NCI-H2196 treated with DMSO at 0.1 percent for 48 hours (cell line): ENCODE data around the gene WDR88.
"Not testable (repeated sequence)": the region's sequence is repeated elsewhere in the genome, so short reads cannot be mapped to it uniquely, and the experiment has no call there.

Source experiments
- DNase-seq: peaks from one replicate; lab custom pipeline; 2025; ENCODE audit not compliant: unreplicated experiment; lab: John Stamatoyannopoulos, UW

WDR88 gene

DNA sequence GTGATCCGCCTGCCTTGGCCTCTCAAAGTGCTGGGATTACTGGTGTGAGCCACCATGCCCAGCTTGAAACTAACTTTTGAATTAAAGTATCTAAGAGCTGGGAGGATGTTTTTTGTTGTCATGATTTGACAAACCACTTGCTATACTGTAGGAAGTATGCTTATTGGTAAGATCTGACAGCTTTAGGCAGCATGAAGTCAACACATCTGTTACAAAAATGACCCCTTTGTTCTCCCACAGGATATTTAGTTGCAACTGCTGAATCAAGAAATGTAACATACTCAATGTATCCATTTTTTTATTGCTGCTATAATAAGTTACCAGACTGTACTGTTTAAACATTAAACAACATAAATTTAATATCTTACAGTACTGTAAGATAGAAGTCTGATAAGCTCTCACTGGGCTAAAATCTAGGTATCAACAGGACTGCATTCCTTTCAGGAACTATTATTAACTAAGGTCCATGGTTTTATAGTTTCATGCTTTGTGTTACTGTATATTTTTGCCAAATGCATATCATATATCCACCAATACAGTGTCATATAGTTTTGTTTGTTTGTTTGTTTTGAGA is 39.4 kb downstream of the WDR88 start:
- DNase-seq = no peak

DNA sequence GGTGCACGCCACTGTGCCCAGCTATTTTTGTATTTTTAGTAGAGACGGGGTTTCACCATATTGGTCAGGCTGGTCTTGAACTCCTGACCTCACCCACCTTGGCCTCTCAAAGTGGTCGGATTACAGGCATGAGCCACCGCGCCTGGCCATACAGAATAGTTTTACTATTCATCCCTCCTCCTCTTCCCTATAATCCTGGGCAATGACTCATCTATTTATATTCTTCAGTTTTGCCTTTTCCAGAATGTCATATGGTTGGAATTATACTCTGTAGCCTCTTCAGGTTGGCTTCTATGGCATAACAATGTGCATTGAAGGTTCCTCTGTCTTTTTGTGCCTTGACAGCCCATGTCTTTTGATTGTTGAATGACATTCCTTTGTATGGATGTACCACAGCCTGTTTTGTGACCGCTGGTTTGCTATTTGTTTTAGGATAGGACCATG is 40.0 kb downstream of the WDR88 start:
- no peak for DNase-seq

DNA sequence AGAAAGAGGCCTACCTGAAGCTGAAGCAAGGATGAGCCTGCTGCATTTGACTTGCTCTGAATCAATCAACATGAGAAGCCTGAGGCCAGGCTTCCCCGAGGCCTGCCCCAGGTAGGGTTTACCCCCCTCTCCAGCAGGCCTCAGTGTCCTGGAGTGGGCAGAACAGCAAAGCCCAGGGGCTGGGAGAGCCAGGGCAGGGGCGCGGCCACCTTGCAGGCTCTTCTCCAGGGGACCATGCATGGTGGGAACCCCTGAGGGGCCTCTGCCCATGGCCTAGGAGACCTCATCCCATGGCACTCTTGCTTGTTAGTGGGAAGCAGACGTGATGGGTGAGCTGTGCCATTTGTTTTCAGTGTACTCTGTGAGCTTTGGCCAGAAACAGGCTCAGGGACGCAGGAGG is 42.3 kb downstream of the WDR88 start:
- no peak for DNase-seq

DNA sequence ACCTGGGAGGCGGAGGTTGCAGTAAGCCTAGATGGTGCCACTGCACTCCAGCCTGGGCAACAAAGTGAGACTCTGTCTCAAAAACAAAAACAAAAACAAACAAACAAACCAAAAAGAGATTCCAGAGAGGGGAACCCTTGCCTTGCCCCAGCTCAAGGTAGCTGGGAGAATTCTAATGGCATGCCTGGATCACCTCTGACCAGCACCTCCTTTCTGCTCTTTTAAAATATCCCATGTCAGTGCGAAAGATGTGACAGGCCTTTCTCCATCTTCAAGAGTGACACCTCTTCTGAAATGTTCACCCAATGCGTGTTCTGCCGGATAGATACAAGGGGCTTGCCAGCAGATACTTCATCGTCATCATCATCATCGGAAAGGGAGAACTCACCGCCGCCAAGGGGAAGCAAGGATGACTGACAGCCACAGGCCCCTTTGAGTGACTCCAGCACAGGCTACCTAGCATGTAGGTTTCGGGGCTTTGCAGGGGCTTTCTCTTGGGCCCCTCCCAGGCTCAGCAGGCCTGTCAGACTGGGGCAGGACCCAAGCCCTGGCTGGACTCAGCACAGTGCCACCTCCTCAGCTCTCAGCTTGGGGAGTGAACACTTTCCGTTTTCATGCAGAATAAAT is 43.4 kb downstream of the WDR88 start:
- no peak for DNase-seq

DNA sequence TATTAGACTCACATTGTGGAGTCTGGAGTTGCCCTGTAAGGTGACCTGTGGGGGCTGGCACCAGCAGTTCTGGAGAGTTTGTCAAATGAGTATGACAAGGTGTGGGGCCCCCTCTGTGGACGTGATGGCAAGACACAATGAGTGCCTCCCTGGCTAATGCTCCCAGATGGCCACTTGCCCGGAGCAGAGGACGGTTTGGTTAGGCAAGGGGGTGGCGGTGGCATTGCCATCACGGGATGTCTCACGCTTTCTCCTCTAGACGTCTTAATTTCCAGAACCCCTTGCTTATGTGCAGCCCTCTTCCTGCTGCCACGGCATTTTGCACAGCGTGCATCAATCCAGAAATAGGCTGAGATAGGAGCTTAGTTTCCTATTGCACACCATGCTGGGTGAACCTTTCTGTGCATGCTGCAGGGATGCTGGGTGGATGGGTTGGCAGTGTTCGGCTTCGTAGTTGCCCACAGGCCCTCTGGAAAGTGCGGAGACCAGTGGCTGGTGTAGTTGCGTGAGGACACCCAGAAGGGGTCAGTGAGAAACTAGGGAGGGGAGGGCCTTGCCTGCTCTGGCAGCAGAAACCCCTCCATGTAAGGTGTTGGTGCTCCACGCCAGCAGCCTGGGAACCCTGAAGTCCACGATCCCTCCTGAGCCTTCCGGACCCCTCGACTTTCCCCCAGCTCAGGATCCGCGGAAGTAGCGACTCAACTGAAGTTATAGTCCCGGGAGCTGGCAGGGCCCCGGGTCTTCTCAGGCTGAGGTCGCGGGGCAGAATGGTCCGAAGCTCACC is 44.2 kb downstream of the WDR88 start:
- no peak for DNase-seq

DNA sequence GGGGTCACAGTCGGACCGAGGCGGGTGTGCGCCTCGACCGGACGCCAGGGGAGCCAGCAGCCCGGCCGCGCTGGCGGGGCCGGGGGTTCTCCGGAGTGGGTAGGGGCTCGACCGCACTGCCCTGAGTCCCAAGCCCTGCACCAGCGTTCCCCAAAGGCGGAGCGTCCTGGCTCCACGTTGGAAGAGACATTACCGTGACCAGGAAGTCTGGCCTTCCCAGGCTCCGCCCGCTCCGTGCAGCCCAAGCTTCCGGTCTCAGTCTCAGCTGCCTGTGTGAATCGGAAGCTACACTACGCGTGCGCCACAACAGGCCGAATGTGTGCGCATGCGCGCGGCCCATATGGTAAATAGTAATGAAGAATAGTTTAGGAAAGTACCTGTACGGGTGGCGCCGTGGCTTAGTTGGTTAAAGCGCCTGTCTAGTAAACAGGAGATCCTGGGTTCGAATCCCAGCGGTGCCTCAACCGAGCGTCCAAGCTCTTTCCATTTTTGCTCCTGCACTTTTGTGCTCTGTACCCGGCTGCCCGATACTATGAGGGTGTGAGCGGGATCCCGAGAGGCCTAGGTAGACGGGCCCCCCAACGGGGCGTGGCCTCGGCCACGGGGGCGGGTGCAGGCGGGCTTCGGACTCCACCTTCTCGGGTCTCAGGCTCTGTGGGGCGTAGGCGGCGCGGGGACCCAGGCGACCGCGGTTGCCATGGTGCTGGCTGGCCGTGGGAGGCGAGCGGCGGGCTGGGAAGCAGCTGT is 44.9 kb downstream of the WDR88 start:
- peak; percentile 98 for DNase-seq

DNA sequence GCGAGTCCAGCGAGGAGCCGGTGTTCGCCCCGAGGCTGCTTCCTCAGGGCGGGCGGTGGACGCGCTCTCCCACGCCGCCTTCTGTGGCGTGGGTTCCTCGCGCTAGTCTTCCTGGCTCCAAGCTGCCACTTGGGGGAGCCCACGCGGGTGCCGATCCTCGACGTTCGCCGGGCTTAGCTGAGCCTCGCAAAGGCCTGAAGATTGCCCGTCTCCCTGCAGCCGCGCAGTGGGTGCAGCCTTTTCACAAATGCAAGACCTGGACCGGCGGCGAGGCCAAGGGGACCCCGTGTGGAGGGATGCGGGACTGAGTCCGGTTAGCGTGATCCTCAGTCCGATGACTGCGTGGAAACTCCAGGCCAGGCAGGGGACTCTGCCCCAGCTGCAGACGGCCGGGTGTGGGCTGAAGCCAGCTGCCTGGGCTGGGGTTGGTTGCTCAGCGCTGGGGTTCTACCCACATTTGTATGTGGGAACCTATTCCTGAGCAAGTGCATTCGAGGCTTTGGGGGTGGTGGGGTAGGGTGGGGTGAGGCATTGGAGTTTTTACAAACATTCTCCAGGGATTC is 45.6 kb downstream of the WDR88 start:
- DNase-seq = no peak

DNA sequence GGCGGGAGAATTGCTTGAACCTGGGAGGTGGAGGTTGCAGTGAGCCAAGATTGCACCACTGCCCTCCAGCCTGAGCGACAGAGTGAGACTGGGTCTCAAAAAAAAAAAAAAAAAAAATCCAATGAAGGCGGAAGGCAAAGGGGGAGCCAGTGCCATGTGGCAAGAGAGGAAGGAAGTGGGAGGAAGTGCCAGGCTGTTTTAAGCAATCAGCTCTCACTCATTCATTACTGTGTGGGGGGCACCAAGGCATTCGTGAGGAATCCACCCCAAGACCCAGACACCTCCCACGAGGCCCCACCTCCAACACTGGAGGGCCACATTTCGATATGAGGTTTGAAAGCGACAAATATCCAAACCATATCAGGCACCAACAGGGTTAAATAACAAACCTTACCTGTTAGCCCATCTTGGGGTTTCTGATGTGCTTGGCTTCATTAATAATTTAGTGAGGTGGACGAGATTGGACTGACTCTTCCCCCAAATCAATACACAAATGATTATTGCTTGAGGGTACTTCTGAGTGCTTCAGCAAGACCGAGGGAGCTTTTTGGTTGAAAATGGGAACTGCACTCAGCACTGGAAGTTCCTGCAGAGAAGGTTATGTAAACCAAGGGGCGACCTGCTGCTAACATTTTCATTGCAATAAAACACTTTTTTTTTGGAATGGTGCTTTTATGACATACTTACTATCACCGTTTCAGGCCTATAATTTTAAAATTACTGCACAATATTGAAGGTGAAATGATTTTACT is 54.7 kb downstream of the WDR88 start:
- no peak for DNase-seq

DNA sequence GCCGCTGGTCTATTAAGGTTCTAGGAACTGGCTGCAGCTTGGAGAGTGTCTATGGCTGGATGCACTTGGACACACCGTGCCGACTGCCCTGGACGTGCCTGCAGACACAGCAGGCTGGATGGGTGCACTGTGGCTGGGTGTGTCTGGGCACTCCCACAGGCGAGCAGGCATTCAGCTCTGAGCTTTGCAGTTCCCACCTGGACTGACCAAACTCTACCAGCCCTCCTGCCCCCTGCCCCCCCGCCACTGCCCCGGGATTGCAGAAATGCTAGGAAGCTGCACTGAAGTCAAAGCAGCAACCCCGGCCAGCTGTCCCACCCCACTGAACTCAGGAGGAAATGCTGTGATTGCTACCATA is 55.2 kb downstream of the WDR88 start:
- no peak for DNase-seq

DNA sequence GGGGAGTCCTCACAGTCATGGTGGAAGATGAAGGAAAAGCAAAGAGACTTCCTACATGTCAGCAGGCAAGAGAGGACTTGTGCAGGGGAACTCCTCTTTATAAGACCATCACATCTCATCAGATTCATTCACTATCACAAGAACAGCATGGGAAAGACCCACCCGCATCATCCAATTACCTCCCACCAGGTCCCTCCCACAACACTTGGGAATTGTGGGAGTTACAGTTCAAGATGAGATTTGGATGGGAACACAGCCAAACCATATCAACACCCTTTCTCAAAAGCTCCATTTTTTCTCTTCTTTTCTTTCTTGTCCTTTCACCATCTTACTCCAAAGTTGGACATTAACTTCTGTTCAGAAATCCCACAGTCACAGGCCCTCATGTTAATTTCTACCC is 57.5 kb downstream of the WDR88 start:
- DNase-seq = no peak

DNA sequence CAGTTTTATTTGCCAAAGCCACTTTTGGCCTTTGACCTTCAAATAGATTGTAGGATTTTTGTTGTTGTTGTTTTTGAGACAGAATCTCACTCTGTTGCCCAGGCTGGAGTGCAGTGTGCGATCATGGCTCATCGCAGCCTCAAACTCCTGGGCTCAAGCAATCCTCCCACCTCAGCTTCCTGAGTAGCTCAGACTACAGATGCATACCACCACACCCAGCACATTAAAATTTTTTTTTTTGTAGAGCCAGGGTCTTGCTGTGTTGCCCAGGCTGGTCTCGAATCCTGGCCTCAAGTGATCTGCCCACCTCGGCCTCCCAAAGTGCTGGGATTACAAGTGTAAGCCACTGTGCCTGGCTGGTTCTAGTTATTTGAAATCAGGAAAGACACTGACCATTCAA is 59.2 kb downstream of the WDR88 start:
- DNase-seq = not testable (repeated sequence)

DNA sequence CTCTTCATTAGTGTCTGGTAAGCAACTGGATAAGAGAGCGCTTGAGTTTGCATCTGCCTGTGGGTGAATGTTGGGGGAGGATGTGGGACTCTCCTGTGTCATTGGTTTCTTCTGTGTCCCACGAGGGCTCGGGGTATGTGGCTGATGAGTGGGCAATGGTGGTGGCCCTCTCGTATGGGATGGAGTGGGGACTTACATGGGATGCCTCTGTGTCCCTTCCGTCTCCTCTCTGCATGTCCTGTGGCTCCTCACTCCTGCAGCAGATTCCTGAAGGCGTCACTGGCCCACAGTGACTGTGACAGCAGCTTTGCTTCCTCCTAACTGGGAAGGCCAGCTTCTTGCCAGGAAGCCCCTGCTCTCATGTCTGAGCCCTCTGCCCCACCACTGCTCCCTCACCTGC is 59.6 kb downstream of the WDR88 start:
- no peak for DNase-seq

DNA sequence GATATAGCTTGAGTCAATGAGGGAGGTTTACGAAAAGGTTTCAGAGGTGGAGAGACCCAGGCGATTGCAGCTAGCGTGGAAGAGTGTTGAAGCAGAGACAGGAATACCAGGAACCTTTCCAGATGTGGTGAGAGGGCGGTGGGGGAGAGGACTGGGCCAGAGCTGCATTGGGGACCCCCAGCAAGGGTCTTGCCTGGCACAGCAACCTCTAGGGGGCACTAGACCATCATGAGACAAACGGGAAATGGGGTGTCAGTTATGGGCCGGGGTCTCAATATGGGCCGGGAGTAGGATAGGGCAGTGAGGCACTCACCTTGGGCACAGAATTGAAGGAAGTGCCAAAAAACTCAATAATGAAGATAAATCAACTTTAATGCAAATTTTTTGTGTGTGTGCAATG is 60.1 kb downstream of the WDR88 start:
- DNase-seq = no peak

DNA sequence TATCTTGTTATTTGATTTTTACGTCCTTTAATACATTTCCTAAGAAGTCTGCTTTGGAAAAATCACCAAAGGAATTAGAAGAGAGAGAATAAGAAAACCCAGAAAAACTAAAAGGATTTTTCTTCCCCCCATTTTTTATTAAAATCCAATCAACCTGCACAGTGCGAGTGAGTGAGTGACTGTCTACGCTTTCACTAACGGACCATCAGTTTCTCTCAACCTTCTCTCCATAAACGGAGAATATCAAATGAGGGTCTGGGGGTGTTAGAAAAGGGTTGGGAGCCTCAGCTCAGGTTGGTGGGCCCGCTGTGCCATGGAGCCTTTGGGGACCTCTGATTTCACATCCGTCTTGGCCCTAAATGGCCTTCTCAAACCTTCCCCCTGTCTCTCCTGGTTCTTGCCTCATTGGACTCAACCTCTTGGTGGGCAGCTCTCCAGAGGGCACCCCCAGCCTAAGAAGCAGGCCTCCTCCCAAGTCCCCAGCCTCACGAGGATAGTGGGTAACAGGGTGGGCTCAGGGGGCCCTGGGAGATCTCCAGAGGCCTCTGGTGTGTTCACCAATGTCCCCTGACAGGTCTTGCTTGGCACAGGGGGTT is 61.5 kb downstream of the WDR88 start:
- DNase-seq = no peak

DNA sequence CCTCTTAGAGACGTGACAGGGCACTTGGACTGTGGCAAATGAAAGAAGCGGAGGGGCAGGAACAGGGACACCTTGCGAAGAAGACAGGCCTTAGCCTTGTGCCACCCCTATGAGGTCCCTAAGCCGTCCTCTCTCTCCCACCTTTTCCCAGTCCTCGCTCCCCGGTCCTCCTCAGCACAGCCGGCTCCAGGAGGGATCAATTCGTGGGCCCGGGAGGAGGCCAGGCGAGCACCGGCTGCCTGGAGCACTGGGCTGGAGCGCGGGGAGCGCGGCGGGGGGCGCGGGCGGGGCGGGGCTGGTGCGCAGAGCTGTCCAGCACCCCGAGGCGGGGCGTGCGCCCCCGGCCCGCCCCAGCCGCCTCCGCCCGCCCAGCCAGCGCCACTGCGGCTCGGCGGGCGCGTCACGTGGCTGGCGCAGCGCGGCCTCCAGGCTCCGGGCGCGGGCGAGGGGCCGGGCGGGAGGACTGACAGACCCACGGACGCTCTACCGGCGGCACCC is 62.0 kb downstream of the WDR88 start, which contains the start of gene LRP3:
Gene LRP3, plus strand, starts transcription at position 466 of the 498 bp plus-strand sequence. CDS start 456 bp downstream, outside the sequence.
- peak; percentile 15 for DNase-seq

DNA sequence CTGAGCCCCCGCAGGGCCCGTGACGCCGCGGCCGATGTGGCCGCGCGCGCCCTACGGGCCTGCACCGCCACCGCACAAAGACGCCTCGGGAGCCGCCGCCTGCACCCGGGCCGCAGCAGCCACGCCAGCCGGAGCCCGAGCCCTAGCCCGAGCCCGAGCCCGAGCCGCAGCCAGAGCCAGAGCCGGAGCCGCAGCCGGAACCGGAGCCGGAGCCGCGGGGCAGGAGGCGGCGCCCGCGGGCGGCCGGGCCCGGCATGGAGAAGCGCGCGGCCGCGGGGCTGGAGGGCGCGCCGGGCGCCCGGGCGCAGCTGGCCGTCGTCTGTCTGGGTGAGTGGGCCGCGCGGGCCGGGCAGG is 62.6 kb downstream of the WDR88 start:
- no peak for DNase-seq

DNA sequence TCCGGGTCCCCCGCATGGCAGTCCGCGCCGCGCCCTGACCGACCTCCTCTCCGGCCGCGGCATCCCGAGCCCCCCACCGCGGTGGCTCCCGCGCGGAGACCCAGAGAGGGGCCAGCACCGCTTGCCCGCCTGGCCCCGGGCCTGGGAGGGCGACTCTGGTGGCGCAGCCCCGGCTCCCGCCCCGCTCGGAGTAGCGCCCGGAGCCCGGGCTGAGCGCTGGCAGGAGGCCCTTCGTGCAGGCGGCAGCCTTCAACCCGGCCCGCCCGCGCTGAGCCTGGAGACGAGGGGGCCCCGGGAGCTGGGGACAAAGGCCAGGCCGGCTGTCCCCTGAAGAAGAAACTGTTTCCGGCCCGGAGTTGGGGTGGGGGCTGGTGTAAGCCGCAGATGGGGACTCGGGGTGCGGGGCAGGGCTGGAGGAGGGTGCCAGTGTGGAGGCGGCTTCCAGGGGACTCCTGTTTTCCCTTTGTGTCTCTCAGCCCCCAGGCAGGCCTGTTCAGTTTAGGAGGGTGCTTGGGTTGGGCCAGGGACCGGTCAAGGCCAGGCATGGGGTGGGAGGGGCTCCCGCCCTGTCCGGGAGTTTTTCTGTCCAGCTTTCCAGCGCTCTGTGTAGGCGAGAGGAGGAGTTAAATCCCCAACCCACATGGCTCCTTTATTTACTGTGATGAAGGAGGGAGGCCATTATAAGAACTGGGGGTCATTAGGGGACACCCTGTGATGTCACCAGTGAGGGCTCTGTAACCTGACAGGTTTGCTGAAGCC is 63.2 kb downstream of the WDR88 start:
- DNase-seq = no peak

DNA sequence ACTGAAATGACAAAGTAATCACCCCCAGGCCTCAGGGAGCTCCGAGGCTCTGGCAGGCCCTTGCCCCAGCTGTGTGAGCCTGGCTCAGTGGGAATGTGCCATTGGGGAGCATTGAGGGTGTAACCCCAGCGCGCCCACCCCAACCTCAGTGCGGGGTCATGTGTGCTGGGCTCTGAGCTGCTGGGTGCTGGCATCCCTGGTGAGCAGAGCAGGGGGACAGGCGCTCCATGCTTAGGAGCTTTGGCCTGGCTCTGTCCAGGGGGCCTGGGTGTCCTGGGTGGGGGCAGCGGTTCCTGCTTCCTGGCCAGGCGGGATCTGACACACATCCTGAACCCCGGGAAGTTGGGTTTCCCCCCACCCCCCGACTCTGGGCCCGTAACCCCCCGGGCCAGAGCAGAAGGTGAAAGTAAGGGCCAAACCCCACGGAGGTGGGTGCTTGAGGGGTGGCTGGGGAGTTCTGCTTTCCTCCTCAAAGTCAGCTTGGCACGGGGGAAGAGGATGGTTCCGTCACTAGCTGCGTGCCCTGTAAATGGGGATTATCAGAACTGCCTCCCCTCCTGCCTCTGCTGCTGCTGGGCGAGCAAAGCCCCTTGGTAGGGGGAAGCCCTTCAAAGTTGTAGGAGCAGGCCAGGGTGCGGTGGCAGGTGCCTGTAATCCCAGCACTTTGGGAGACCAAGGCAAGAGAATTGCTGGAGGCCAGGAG is 63.9 kb downstream of the WDR88 start:
- no peak for DNase-seq
